Body of pancreas (tissue), 4 donors: Measurements from ENCODE around the gene SULT1C2. TPM values are rescaled to one million over a fixed set of nuclear protein-coding genes. Genes with fewer than 3 reads are reported as not detected.

ENCODE experiments used
- ATAC-seq: fragments of 150-250 bp; one replicate; pipeline ENCODE4 v1.9.1; 2016
- DNase-seq, 4 donors: peaks; one replicate each; pipeline ENCODE4 v3.0.0-alpha.2; 2019
- H3K27ac ChIP-seq, 4 donors: fragments of 200-600 bp; sonication (generic); 1 replicate in 3 of 4; 2 replicates in 1 of 4; pipeline versions ENCODE4 v1.5.1 to v1.6.1; 2016 to 2019; ENCODE audit warnings: mild to moderate bottlenecking in 1 of 4, mixed read lengths in 1 of 4, moderate library complexity in 1 of 4
- H3K27me3 ChIP-seq, 2 donors: fragments of 200-600 bp; sonication (generic); one replicate each; pipeline ENCODE4 v1.6.0; 2016; ENCODE audit warnings: mild to moderate bottlenecking in 1 of 2
- H3K36me3 ChIP-seq, 2 donors: fragments of 200-600 bp; sonication (generic); replicated peaks in 1 of 2; 2 replicates each; pipeline ENCODE4 v1.5.1; 2016; ENCODE audit warnings: low read depth in 2 of 2; ENCODE audit not compliant: insufficient read depth in 1 of 2
- H3K4me1 ChIP-seq: fragments of 200-600 bp; sonication (generic); one replicate; pipeline ENCODE4 v1.6.0; 2016
- H3K4me3 ChIP-seq, 2 donors: fragments of 200-600 bp; sonication (generic); 1 replicate in 1 of 2; 2 replicates in 1 of 2; pipeline ENCODE4 v1.5.1; 2016 to 2019
- H3K9me3 ChIP-seq, 3 donors: fragments of 200-600 bp; sonication (generic); 1 replicate in 2 of 3; 2 replicates in 1 of 3; pipeline ENCODE4 v1.5.1; 2016
- POLR2A ChIP-seq, 3 donors: fragments of 450-650 bp; IDR thresholded peaks; one replicate each; pipeline ENCODE4 v1.6.1; 2016; ENCODE audit warnings: antibody characterized with exemption in 3 of 3, mild to moderate bottlenecking in 2 of 3
- WGBS, 2 donors: methylation state at CpG; one replicate each; pipeline ENCODE4 v1.1.5; 2017; 5-methylcytosine and 5-hydroxymethylcytosine counted together
- intact Hi-C: fragments of 100-400 bp; cut with DNase I; formaldehyde crosslinking; loops from one replicate; pipeline ENCODE4 v1.15.1; 2023
- total RNA-seq, 2 donors: library from RNA; depleted of rRNA; stranded (reverse); fragments of >200 nt; gene quantifications; one replicate each; pipeline ENCODE4 v1.1.0, GENCODE V29; 2016
- TF ChIP-seq, protein P1 (sequence below), 7 experiments: fragments of 450-650 bp in 4 of 7; fragments of 200-600 bp in 3 of 7; sonication (generic) in 3 of 7; IDR thresholded peaks; one replicate each; pipeline ENCODE4 v1.5.1; 2016 to 2019; ENCODE audit warnings: antibody characterized with exemption in 7 of 7

The SULT1C2 gene
- total RNA-seq: 10 to 100 TPM; 13.2 to 25.7 TPM

DNA sequence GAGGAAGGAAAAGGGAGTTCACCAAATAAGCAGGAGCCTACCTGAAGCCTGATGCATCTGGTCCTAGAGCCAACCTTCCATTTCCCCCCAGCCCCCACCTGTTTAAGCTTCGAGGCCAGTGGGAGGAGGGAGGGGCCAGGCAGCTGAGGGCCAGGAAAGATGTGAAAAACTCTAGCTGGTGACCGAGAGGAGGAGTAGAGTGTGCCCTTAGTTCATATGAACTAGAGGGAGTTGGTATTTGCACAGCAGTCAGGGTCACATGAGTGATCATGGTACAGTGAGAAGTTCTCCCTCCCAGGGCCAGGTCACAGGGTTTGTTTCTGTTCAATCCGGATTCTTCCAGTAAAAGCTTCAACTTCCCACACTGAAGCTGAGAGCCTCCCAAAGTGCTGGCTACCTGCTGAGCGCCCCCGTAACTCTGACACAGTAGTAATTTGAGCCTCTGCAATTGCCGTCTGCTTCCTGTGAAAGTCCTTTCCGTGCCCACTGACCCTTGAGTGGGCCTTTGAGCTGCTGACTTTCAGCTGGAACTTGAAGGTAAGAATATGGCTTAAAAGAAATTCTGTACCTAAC lies at the start of gene SULT1C2:
Gene SULT1C2 (plus strand): TSS at position 362 of the 573 bp plus-strand sequence. CDS start 4,773 bp downstream, outside the sequence.
- Histone ChIP-seq H3K27ac (peak within 1 kb of the TSS in 3 of 4 donors; percentile 48 to 65 (median 59)), H3K4me1 (no peaks in the 10 kb centered on the region), H3K27me3 (no peaks in the 10 kb centered on the region), H3K36me3 (no peaks in the 10 kb centered on the region), H3K4me3 (no peak within 1 kb of the TSS), H3K9me3 (no peaks in the 10 kb centered on the region)
- intact Hi-C loops: no loop called here
- peak in 2 of 3 donors; percentile 26 to 32 for TF ChIP-seq POLR2A (IDR thresholded peaks at IDR 0.05)
- TF ChIP-seq, protein P1, sequence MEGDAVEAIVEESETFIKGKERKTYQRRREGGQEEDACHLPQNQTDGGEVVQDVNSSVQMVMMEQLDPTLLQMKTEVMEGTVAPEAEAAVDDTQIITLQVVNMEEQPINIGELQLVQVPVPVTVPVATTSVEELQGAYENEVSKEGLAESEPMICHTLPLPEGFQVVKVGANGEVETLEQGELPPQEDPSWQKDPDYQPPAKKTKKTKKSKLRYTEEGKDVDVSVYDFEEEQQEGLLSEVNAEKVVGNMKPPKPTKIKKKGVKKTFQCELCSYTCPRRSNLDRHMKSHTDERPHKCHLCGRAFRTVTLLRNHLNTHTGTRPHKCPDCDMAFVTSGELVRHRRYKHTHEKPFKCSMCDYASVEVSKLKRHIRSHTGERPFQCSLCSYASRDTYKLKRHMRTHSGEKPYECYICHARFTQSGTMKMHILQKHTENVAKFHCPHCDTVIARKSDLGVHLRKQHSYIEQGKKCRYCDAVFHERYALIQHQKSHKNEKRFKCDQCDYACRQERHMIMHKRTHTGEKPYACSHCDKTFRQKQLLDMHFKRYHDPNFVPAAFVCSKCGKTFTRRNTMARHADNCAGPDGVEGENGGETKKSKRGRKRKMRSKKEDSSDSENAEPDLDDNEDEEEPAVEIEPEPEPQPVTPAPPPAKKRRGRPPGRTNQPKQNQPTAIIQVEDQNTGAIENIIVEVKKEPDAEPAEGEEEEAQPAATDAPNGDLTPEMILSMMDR (IDR thresholded peaks at IDR 0.05): no peak
- DNase-seq (peak in 2 of 4 donors; percentile 20 to 51), ATAC-seq (peak; percentile 88)
- 28 to 30% methylated on average over 7 of the region's 7 CpGs for WGBS, 2 donors

DNA sequence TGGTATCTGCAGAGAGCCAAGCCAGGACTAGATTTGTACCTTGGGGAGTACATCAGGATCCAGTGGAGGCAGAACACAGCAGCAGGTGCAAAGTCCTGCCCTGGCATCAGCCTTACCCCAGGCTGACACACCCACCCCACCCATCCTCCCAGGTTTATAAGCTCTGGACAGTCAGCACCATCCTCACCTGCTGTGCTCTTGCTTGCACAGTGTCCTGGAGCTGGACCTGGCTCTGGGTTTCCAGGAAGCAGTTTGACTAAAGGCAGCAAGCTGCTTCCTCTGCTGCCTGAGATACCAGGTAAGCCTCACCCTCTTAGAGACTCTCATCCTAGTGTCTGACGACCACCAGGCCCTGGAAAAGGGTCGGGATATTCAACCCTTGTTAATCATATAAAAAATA lies 48.9 kb upstream of the SULT1C2 start, which contains the start of gene SULT1C3:
Gene SULT1C3 (plus strand): TSS at position 183 of the 400 bp plus-strand sequence. CDS start 7,227 bp downstream, outside the sequence.
- Histone ChIP-seq H3K9me3 (no peaks in the 10 kb centered on the region), H3K27me3 (no peaks in the 10 kb centered on the region), H3K27ac (no peak within 1 kb of the TSS), H3K4me1 (no peaks in the 10 kb centered on the region), H3K4me3 (no peak within 1 kb of the TSS), H3K36me3 (no peaks in the 10 kb centered on the region)
- intact Hi-C loops: no loop called here
- no peak for TF ChIP-seq POLR2A (IDR thresholded peaks at IDR 0.05)
- TF ChIP-seq, protein P1 (IDR thresholded peaks at IDR 0.05): no peak
- no peak for DNase-seq
- WGBS, 2 donors: 23 to 42% methylated on average over 2 of the region's 2 CpGs
- ATAC-seq: no peak

DNA sequence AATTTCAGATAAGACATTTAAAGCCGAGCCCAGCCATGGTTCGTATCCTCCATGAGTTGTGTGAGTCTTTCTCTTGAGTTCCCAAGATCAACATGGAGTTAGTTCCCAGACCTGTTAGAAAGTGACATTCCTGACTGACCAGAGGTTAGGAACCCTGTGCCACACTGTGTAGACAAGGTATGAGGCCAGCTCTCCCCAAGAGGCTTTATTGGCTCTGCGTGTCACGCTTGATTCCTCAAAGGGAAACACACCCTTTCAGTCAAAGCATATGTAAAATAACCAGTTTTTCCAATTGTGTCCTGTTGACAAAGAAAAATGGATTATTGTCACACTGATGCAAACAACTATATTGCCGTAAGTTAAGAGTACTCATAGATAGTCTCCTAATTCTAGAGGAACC lies 47.7 kb upstream of the SULT1C2 start:
- Histone ChIP-seq H3K27me3 (no peaks in the 10 kb centered on the region), H3K4me3 (no peak overlapping the region), H3K9me3 (no peaks in the 10 kb centered on the region), H3K36me3 (no peaks in the 10 kb centered on the region), H3K27ac (no peak overlapping the region), H3K4me1 (no peaks in the 10 kb centered on the region)
- WGBS, 2 donors: 89 to 94% methylated on average over 5 of the region's 5 CpGs
- DNase-seq: no peak
- no peak for TF ChIP-seq POLR2A (IDR thresholded peaks at IDR 0.05)
- TF ChIP-seq, protein P1 (IDR thresholded peaks at IDR 0.05): no peak
- no peak for ATAC-seq
- intact Hi-C loops: no loop called here

DNA sequence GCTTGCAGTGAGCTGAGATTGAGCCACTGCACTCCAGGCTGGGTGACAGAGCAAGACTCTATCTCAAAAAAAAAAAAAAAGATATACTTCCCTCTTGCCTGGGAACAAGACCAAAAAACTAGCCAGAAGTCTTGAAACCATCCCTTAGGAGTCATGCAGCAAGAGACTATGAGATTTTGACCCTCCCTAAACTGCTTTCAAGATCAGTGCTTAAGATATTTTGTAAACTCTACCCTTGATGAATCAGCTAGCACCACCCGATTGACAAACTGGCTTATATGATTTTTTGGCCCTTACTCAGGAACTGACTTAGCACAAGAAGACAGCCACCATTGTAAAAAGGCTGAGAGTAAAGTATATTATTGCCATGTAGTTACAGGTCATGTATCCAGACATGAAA lies 45.1 kb upstream of the SULT1C2 start:
- no peaks in the 10 kb centered on the region for H3K27me3 ChIP-seq
- H3K4me3 ChIP-seq: no peak overlapping the region
- H3K27ac ChIP-seq: no peak overlapping the region
- H3K9me3 ChIP-seq: no peaks in the 10 kb centered on the region
- ATAC-seq (no peak), DNase-seq (no peak)
- TF ChIP-seq, protein P1 (IDR thresholded peaks at IDR 0.05): no peak
- no peak for TF ChIP-seq POLR2A (IDR thresholded peaks at IDR 0.05)
- 65 to 72% methylated on average over 1 of the region's 1 CpG for WGBS, 2 donors
- H3K4me1 ChIP-seq: no peaks in the 10 kb centered on the region
- H3K36me3 ChIP-seq: no peaks in the 10 kb centered on the region
- intact Hi-C loops: no loop called here
